Pons (tissue), 1 donor: ENCODE results near the gene DIAPH2.
A peak's percentile ranks its signal among the peaks of the same experiment; 100 is the strongest.

ENCODE experiments used
- DNase-seq: peaks from one replicate; pipeline ENCODE4 v3.0.0-alpha.2; 2016; ENCODE audit warnings: low spot score

DIAPH2 gene

GRCh38 chrX:97308171-97308570 lies 623.5 kb downstream of the DIAPH2 start:
- DNase-seq = no peak

DNA sequence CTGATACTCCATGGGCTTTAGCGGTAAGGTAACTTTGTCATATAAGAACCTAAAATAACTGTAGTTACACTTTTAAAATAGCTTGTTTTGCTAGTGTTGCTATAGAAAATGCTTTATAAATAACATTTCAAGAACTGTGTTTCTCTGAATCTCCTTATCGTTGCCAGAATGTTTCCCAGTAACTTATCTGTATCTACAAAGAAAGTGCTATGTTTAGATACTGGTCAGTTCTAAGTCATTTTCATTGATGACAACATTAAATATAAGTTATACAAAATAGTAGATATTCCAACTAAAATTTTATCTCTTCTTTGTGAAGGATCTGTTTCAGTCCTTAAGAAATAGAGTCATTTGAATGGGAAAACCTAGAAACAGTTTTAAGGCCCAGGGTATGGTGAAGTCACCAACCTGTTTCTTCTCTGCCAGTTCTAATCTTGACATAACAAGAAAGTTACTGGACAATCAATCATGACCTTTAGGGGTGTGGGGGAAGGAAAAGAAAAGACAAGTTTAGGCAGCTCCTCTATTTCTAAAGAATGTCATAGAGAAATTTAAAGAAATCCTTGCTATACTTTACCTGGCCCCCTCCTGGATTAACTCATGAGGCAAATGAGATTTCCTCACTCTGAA lies 625.0 kb downstream of the DIAPH2 start:
- no peak for DNase-seq

DNA sequence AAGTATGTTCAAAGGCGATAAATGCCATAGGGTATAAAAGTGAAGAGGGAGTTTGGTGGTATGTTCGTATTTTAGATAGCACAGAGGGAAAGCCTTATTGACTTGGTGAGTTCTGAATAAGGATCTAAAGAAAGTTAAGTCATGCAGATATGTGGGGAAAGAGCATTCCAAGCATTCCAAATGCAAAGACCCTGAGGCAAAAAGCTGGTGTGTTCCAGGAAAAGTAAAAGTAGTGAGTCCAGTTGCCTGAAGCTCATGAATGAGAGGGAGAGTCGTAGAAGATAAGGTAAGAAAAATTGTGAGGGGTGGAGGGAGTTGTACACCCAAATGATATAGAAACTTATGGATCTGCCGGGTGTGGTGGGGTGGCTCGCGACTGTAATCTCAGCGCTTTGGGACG lies 625.7 kb downstream of the DIAPH2 start:
- no peak for DNase-seq

DNA sequence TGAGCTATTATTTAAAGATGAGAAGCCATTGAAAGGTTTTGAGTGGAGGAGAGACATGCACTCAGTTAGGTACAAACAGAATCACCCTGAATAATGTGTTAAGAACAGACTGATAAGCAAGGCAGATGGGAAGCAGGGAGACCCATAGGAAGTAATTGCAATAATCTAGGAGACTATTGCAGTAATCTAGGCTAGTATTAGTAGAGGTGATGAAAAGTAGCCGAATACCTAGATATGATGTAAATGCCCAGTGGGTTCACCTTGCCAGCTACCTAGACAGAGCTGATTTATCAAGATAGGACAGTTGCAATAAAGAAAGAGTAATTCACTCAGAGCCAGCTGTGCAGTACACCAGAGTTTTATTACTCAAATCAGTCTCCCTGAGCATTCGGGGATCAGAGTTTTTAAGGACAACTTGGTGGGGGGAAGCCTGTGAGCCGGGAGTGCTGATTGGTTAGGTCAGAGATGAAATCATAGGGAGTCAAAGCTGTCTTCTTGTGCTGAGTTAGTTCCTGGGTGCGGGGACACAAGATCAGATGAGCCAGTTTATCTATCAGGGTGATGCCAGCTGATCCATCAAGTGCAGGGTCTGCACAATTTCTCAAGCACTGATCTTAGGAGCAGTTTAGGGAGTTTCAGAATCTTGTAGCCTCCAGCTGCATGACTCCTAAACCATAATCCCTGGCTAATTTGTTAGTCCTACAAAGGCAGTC lies 626.6 kb downstream of the DIAPH2 start:
- no peak for DNase-seq

- DNase-seq = no peak
These were observed 629.7 kb downstream of the DIAPH2 start for GRCh38 chrX:97314345-97314744.

DNA sequence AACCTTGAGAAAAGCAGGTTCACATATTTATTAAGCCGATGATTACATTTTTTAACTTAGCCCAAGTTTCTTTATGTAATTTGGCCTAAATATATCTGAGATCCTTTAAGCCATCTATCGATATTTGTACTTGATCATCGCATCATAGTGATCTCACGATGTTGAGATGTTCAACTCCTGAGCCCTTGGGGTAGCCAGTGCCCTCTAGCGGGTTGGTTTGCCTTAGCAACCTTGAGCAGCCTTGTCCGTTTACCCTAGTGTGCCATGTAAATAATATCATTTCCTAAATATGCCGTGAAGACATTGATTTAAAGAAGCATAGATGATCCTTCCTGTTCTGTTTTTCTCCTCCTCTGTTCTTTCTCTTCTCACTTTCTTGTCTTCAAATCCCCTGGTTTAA lies 631.3 kb downstream of the DIAPH2 start:
- no peak for DNase-seq

DNA sequence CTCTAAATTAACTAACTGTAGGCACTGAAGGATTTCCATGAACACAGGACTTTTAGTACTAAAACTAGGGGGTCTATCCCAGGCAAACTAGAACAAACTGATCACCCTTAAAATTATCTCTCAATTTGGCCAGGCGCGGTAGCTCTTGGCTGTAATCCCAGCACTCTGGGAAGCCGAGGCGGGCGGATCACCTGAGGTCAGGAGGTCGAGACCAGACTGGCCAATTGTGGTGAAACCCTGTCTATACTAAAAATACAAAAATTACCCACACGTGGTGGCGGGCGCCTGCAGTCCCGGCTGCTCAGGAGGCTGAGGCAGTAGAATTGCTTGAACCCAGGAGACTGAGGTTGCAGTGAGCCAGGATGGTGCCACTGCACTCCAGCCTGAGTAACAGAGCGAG lies 635.7 kb downstream of the DIAPH2 start:
- no peak for DNase-seq

GRCh38 chrX:97322401-97322800 lies 637.8 kb downstream of the DIAPH2 start:
- DNase-seq = no peak

GRCh38 chrX:97326456-97326855 lies 641.8 kb downstream of the DIAPH2 start:
- DNase-seq = no peak

- no peak for DNase-seq
These were observed 644.3 kb downstream of the DIAPH2 start for GRCh38 chrX:97328853-97329390.

DNA sequence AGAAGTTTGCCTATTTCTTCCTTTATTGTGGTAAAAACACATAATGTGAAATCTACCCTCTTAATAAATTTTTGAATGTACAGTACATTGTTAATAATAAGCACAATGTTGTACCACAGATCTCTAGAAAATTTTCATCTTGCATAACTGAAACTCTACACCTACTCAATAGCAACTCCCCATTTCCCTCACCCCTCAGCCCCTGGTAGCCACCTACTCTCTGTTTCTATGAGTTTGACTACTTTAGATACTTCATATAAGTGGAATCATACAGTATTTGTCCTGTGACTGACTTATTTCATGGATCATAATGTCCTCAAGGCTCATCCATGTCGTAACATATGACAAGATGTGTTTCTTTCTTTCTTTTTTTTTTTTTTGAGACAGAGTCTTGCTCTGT lies 645.5 kb downstream of the DIAPH2 start:
- no peak for DNase-seq

- no peak for DNase-seq
These were observed 648.3 kb downstream of the DIAPH2 start for GRCh38 chrX:97332963-97333362.

DNA sequence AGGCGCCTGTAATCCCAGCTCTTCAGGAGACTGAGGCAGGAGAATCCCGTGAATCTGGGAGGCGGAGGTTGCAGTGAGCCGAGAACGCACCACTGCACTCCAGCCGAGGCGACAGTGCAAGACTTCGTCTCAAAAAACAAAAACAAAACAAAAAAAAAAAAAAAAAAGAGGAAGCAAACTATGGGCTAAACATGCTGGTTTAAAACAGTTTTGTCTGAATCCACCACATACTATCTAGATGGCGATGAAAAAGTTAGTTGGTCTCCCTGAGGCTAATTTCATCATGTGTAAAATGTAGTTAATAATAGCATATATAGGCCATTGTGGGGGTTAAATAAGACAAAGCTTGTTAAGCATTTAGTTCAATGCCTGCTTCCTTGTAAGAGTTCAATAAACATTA lies 650.2 kb downstream of the DIAPH2 start:
- no peak for DNase-seq

GRCh38 chrX:97344724-97345123 lies 660.1 kb downstream of the DIAPH2 start:
- no peak for DNase-seq

- no peak for DNase-seq
These were observed 674.3 kb downstream of the DIAPH2 start for GRCh38 chrX:97358941-97359340.

- DNase-seq = no peak
These were observed 679.2 kb downstream of the DIAPH2 start for GRCh38 chrX:97363843-97364242.

GRCh38 chrX:97366237-97366636 lies 681.6 kb downstream of the DIAPH2 start:
- DNase-seq = no peak

DNA sequence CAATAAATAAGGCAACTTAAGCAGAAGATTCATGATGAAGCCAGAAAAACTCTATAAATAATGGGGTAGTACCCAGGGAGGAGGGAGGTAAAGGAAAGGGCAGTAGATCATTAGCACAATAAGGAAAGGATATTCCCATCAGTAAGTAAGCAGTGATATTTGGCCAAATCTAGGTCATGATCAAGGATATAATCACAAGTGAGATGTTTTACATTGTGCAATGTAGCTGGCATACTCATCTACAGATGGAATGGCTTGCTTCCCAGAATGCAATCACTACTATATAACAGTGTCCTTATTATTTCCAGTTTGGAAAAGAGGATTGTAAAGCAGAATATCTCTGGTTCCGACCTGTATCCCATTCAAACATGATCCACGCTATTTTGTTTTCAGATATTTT lies 682.5 kb downstream of the DIAPH2 start:
- DNase-seq = peak; percentile 1

DNA sequence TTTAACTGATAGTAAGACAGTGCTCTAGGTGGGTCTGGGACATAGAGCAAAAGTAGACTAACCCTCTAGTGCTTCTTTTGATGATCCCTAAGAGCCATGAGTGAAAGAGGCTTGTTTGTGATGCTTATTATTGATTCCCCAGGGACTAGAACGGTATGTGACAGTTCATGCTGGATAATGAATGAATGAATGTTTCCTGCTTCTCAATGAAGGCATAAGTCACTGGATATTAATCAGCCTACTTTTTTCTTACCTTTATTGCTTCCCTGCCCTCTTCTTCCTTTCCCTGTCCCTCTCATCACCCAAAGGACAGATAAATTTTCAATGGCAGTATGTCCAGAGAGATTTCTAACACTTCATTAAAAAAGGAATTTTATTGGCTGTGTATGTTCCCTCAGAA lies 685.3 kb downstream of the DIAPH2 start:
- DNase-seq = no peak

DNA sequence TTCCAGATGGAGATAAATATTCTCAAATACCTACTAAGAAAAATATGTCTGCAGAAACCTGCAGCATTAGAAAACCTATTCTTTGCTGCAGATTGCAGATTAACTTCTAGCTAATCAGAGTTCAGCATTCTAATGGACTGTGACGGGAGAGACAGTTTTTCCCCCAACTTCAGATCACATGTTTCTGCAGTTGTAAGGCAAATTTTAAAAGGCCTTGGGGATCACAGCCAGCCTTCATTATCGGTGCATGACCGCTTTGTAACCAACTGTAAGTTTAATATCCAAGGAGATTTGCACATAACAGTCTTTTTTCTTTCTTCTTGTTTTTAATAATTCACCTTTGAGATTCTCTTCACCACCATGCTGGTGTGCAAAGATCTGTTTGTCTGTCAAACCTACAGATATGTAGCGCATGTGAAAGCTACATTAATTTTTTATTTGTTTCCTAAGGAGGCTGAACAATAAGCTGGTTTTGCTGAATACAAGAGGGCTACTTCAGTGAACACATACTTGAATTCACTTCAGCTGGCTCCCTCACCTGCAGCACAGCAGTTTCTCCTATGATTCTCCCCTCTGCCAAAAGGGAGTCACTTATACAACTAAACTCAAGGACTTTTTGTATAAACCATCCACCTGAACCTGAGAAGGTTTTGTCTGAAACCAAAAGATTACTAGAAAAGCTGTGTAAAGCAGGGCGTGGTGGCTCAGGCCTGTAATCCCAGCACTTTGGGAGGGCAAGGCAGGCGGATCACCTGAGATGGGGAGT lies 687.5 kb downstream of the DIAPH2 start:
- no peak for DNase-seq

DNA sequence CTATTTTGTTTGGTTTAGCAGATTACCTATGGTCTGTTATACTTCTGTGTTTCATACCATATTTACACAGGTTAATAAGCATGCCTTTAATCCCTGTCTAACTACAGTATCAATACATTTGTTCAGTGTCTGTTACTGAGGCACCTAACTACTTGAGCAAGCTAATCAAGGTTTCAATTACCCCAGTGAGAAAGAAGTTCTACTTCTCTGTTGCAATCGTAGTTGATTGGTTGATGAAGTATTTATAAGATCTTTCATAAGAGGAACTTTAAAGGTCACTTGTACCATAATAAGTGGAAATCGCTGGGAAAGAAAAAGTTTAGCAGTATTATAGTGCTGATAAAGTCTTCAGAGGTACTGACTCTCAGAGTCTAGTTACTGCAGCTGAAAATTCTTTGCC lies 689.6 kb downstream of the DIAPH2 start:
- DNase-seq = no peak

DNA sequence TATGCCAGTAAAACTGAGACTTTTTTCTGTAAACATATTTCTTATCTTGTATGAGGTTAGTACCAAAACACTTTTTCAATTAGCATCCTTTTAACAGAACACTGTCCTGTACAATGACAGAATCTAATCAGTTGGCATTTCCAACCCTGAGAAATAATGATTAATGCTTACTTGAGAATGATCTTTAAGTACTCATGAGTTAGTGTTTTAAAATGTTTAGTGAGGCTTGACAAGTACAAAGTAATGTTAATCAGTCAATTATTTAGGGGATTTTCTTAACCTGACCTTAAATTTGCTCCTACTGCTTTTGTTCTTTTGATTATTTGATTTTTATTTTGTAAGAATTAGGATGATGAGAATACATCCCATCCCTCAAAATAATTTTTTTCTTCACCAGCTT lies 695.6 kb downstream of the DIAPH2 start:
- DNase-seq = no peak

GRCh38 chrX:97384685-97385084 lies 700.0 kb downstream of the DIAPH2 start:
- no peak for DNase-seq
